Pancreas (tissue), 10 donors: Measurements from ENCODE around the gene PLS1. TPM values are rescaled to one million over a fixed set of nuclear protein-coding genes. Genes with fewer than 3 reads are reported as not detected.
"Not testable (repeated sequence)": the region's sequence is repeated elsewhere in the genome, so short reads cannot be mapped to it uniquely, and the experiment has no call there.

Experiments used
- ATAC-seq, 4 donors: fragments of 200-7000 bp; cut with Tn5 transposase; one replicate each; pipeline versions ENCODE4 v1.8.0 to v1.9.1; 2020; ENCODE audit warnings: mild to moderate bottlenecking in 4 of 4, moderate library complexity in 4 of 4
- DNase-seq, 6 donors: peaks; one replicate each; pipeline ENCODE4 v3.0.0-alpha.2; 2020
- FAIRE-seq: peaks from 2 replicates; lab custom pipeline; 2012; peaks lifted over from hg19 to GRCh38; lab: Jason Lieb, UNC
- H3K27ac ChIP-seq, 4 donors: fragments of 200-600 bp; sonication (generic); 1 replicate in 3 of 4; 2 replicates in 1 of 4; pipeline versions ENCODE4 v1.5.0 to v1.8.0; 2020
- H3K27me3 ChIP-seq, 4 donors: fragments of 200-600 bp; one replicate each; pipeline ENCODE4 v1.8.0; 2021
- H3K36me3 ChIP-seq, 3 donors: fragments of 200-600 bp; sonication (generic) in 1 of 3; one replicate each; pipeline versions ENCODE4 v1.5.0 to v1.8.0; 2020 to 2021
- H3K4me1 ChIP-seq, 3 donors: fragments of 200-600 bp; one replicate each; pipeline ENCODE4 v1.8.0; 2021
- H3K4me3 ChIP-seq, 4 donors: fragments of 200-600 bp; sonication (generic) in 2 of 4; one replicate each; pipeline versions ENCODE4 v1.5.0 to v1.8.0; 2020 to 2021
- H3K9me3 ChIP-seq, 4 donors: fragments of 200-600 bp; one replicate each; pipeline ENCODE4 v1.8.0; 2021
- WGBS, 2 donors: extraction: QIAGEN DNeasy Blood & Tissue Kit; methylation state at CpG; one replicate each; pipeline ENCODE4 v1.1.7; 2013; 5-methylcytosine and 5-hydroxymethylcytosine counted together
- intact Hi-C, 3 donors: fragments of 100-400 bp; cut with DNase I; formaldehyde crosslinking; loops; one replicate each; pipeline versions ENCODE4 v1.11.1 to v1.14.2; 2022
- polyA plus RNA-seq, 2 donors: library from polyadenylated mRNA; stranded (reverse); fragments of 200-250 nt; gene quantifications; one replicate each; pipeline ENCODE4 v1.2.3, GENCODE V29; 2013
- total RNA-seq, 6 donors: library from RNA; stranded (reverse); fragmentation: NEBNext Ultra II Directional in 4 of 6; extraction: Animal tissue kit (Norgen Biotek cat#: 25700) in 4 of 6; gene quantifications; one replicate each; pipeline versions ENCODE4 v1.2.1 to v1.2.4, GENCODE V29; 2021 to 2023
- TF ChIP-seq, protein P1 (sequence below), 4 donors: fragments of 200-600 bp; sonication (generic) in 3 of 4; IDR thresholded peaks; one replicate each; pipeline versions ENCODE4 v1.5.0 to v1.8.0; 2021; ENCODE audit warnings: antibody characterized with exemption in 4 of 4
- donor health status: healthy with polysubstance abuse.
- donor health status: DM: no; HTN: no; CAD: no; lungs with moderate emphysema.
- donor health status: DM: no; HTN: no; CAD: no.
- donor health status: control.
- donor health status: control.
- donor health status: Bipolar disorder and iron deficiency.
- donor health status: DM: yes; HTN: yes; CAD: no.
- donor health status: DM: no; HTN: no; CAD: no.
- donor health status: DM: no; HTN: no; CAD: no.
- donor health status: DM: yes; HTN: yes; CAD: no.

PLS1 gene
- total and polyA plus RNA-seq, 8 donors: 3.0 to 23.6 (median 10.2) TPM

DNA sequence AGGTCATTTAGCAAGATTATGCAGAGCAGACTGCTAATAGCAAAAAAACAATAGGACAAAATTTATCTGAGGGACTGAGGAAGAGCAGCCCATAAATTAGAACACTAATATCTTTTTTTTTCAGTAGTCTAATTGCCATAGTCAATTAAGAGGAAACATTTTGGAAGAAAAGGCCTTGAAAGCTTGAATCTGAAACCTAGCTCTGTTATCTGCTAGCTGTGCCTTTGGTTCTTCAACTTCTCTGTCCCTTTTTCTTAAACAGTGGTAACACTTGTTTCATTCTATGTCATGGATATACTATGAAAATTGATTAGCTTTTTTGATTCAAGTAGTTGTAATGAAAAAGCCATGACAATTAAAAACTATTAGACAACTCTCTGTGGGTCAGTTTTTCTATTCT, 19.4 kb upstream of the PLS1 start:
- Histone ChIP-seq H3K9me3 (no peaks in the 10 kb centered on the region), H3K4me3 (no peak overlapping the region), H3K36me3 (no peaks in the 10 kb centered on the region), H3K27ac (no peak overlapping the region), H3K4me1 (peaks cover 13 to 24% (median 20%) of the 10 kb centered on the region in 3 donors), H3K27me3 (no peaks in the 10 kb centered on the region)
- ATAC-seq (no peak), DNase-seq (no peak), FAIRE-seq (no peak)
- intact Hi-C loops: no loop called here
- TF ChIP-seq, protein P1, sequence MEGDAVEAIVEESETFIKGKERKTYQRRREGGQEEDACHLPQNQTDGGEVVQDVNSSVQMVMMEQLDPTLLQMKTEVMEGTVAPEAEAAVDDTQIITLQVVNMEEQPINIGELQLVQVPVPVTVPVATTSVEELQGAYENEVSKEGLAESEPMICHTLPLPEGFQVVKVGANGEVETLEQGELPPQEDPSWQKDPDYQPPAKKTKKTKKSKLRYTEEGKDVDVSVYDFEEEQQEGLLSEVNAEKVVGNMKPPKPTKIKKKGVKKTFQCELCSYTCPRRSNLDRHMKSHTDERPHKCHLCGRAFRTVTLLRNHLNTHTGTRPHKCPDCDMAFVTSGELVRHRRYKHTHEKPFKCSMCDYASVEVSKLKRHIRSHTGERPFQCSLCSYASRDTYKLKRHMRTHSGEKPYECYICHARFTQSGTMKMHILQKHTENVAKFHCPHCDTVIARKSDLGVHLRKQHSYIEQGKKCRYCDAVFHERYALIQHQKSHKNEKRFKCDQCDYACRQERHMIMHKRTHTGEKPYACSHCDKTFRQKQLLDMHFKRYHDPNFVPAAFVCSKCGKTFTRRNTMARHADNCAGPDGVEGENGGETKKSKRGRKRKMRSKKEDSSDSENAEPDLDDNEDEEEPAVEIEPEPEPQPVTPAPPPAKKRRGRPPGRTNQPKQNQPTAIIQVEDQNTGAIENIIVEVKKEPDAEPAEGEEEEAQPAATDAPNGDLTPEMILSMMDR (IDR thresholded peaks at IDR 0.05): no peak

DNA sequence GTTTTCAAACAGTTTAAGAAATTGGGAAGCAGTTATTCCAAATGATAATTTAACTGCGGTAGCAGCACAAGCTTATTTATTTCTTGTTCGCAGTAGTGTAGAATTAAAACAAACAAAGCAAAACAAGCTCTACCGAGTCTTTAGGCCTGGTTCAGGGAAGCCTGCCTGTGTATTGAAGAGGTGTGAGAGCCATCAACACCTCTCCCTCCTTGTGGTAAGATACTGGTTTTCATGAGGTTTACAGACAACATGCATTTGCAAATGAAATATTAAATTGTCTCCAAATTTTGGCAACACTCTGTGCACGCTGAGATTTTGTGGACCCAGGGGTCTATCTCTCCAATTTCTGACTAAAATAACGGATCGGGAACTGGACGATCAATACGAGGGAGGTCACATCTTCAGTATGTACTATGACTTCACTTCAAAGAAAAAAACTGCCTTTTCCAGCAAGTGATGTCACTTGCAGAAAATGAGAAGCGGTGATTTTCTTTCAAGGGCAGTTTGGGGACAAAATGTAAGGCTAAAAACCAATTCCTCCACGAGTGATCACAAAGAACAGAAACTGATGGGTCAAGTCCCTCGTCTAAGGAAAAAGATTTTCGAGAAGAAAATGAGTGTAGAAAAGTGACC, 18.4 kb upstream of the PLS1 start:
- WGBS, 2 donors: 1 to 3% methylated on average over 12 of the region's 12 CpGs
- Histone ChIP-seq H3K27me3 (no peaks in the 10 kb centered on the region), H3K9me3 (no peaks in the 10 kb centered on the region), H3K4me3 (peak overlapping the region; percentile 68 to 88 (median 78)), H3K36me3 (no peaks in the 10 kb centered on the region), H3K27ac (peak overlapping the region; percentile 79 to 94 (median 90)), H3K4me1 (peaks cover 13 to 24% (median 20%) of the 10 kb centered on the region in 3 donors)
- TF ChIP-seq, protein P1 (IDR thresholded peaks at IDR 0.05): no peak
- intact Hi-C loops: no loop called here
- no peak for FAIRE-seq
- no peak for DNase-seq
- no peak for ATAC-seq

DNA sequence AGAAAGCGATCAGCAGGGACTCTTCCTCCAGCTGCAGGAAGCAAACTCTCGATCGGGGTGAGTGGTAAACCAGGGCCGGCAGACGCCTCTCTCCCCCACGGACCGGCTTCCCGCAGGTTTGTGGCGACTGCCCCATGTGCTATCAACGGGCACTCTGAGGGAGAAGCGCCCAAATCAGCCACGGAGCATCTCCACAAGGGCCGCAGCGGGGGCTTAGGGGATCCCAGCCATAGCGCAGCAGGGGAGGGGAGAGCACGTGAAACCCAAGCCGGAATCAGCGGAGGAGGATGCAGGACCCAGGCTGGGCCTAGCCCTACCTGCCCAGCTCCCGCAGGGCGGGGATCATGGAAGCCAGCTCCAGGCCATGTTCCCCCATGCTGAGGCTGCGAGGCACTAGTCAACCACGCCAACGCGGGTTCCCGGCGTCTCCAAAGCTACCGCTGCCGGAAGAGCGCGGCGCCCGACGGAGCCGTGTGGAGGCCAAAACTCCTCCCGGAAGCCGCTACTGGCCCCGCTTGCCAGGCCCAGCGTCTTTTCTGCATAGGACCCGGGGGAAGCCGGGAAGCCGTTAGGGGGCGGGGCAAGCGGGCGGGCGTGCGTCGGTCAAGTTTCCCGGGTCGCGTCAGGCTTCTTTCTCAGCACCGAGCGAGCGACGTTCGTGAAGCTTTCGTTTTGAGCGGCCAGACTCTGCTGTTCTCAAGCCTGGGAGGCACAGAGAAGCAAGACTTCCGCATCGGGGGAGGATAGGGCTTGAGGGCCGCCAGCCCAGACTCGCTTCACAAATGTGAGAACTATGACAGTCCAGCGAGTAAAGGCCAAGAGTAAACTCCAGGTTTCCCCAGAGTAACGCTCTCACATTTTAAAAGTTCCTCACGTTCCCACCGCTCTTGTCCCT, 17.6 kb upstream of the PLS1 start, which contains the start of gene ATR:
Gene ATR, minus strand, starts transcription at position 405 of the 895 bp plus-strand sequence. Its CDS starts 29 bp downstream, at position 376.
- WGBS, 2 donors: 1% methylated on average over 62 to 65 of the region's 65 CpGs
- intact Hi-C loops: no loop called here
- TF ChIP-seq, protein P1 (IDR thresholded peaks at IDR 0.05): no peak

DNA sequence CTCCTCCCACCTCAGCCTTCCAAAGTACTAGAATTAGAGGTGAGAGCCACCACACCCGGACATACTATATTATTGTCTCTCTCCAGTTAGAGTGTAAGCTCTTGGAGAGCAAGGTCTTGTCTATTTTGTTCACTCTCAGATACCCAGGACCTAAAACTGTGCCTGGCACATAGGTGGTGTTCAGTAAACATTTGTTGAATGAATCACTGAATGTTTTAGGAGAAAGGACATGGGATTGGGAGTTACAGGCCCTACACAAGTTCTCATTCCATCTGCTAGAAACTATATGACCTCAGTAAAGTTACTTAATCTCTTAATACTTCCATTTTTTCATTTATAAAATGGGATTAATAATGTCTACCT, 16.2 kb upstream of the PLS1 start:
- WGBS, 2 donors: 95 to 98% methylated on average over 1 of the region's 1 CpG
- H3K27me3 ChIP-seq: no peaks in the 10 kb centered on the region
- no peak for ATAC-seq
- H3K4me3 ChIP-seq: no peak overlapping the region
- no peak for FAIRE-seq
- no peak for DNase-seq
- TF ChIP-seq, protein P1 (IDR thresholded peaks at IDR 0.05): no peak
- no peak overlapping the region for H3K27ac ChIP-seq
- H3K4me1 ChIP-seq: peaks cover 13 to 24% (median 20%) of the 10 kb centered on the region in 3 donors
- intact Hi-C loops: loop anchor here in 2 of 3 donors (5.0 kb wide), 2 partner anchors 412 to 417 kb away; no protein-coding TSS in a partner anchor
- H3K36me3 ChIP-seq: no peaks in the 10 kb centered on the region
- no peaks in the 10 kb centered on the region for H3K9me3 ChIP-seq

More for the DNA sequence above, 17.6 kb upstream of the PLS1 start, which contains the start of gene ATR:
- FAIRE-seq: peak; percentile 26
- Histone ChIP-seq H3K9me3 (no peaks in the 10 kb centered on the region), H3K27ac (peak within 1 kb of the TSS; percentile 79 to 94 (median 90)), H3K4me1 (peaks cover 13 to 24% (median 20%) of the 10 kb centered on the region in 3 donors), H3K4me3 (peak within 1 kb of the TSS; percentile 68 to 88 (median 78)), H3K27me3 (no peaks in the 10 kb centered on the region), H3K36me3 (no peaks in the 10 kb centered on the region)
- peak; percentile 98 to 99 (median 98) for ATAC-seq
- peak; percentile 96 to 98 (median 97) for DNase-seq

DNA sequence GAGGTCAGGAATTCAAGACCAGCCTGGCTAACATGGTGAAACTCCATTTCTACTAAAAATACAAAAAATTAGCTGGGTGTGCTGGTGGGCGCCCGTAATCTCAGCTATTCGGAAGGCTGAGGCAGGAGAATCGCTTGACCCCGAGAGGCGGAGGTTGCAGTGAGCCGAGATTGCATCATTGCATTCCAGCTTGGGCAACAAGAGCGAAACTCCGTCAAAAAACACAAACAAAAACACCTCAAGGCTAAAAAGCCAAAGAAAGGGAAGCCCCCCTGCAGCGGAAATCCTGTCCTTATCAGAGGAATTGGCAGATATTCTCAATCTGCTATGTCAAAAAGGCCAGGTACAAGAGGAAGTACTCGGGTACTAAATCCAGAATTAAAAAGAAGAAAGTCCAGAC, 15.1 kb upstream of the PLS1 start:
- whole genome bisulfite sequencing, 2 donors: 71 to 81% methylated on average over 11 of the region's 11 CpGs
- peaks cover 13 to 23% (median 20%) of the 10 kb centered on the region in 3 donors for H3K4me1 ChIP-seq
- not testable (repeated sequence) for ATAC-seq, H3K9me3 ChIP-seq, H3K4me3 ChIP-seq, H3K27ac ChIP-seq, DNase-seq, H3K36me3 ChIP-seq, H3K27me3 ChIP-seq, FAIRE-seq
- intact Hi-C loops: loop anchor here in 2 of 3 donors (5.0 kb wide), 2 partner anchors 411 to 416 kb away; no protein-coding TSS in a partner anchor
